ENCODE measurements around the gene HMOX1.

HMOX1 gene

GRCh38 chr22:35406443-35406842 lies 25.5 kb downstream of the HMOX1 start:
- DNase-seq (ENCODE audit: low spot score), result no peak

GRCh38 chr22:35407362-35407761 lies 26.5 kb downstream of the HMOX1 start:
- no peak for DNase-seq (ENCODE audit: low spot score)

GRCh38 chr22:35409783-35410662 lies 29.1 kb downstream of the HMOX1 start:
- DNase-seq (ENCODE audit: low spot score), result no peak

GRCh38 chr22:35410663-35411034 lies 29.8 kb downstream of the HMOX1 start:
- DNase-seq (ENCODE audit: low spot score), result no peak

- DNase-seq (ENCODE audit: low spot score), result no peak
These were observed 30.2 kb downstream of the HMOX1 start for GRCh38 chr22:35411102-35411501.

- no peak for DNase-seq (ENCODE audit: low spot score)
These were observed 32.7 kb downstream of the HMOX1 start for GRCh38 chr22:35413624-35414023.

GRCh38 chr22:35417606-35418005 lies 36.7 kb downstream of the HMOX1 start:
- no peak for DNase-seq (ENCODE audit: low spot score)

GRCh38 chr22:35418088-35418487 lies 37.2 kb downstream of the HMOX1 start:
- DNase-seq (ENCODE audit: low spot score), result no peak

- DNase-seq (ENCODE audit: low spot score), result no peak
These were observed 37.8 kb downstream of the HMOX1 start for GRCh38 chr22:35418731-35419130.

- no peak for DNase-seq (ENCODE audit: low spot score)
These were observed 38.9 kb downstream of the HMOX1 start for GRCh38 chr22:35419756-35420155.

GRCh38 chr22:35421121-35421520 lies 40.2 kb downstream of the HMOX1 start:
- DNase-seq (ENCODE audit: low spot score), result no peak

- no peak for DNase-seq (ENCODE audit: low spot score)
These were observed 41.2 kb downstream of the HMOX1 start for GRCh38 chr22:35422145-35422544.

GRCh38 chr22:35422936-35423335 lies 42.0 kb downstream of the HMOX1 start:
- DNase-seq (ENCODE audit: low spot score), result no peak

- no peak for DNase-seq (ENCODE audit: low spot score)
These were observed 43.2 kb downstream of the HMOX1 start for GRCh38 chr22:35424081-35424480.

GRCh38 chr22:35424761-35425160 lies 43.9 kb downstream of the HMOX1 start:
- DNase-seq (ENCODE audit: low spot score), result no peak

- DNase-seq (ENCODE audit: low spot score), result no peak
These were observed 44.6 kb downstream of the HMOX1 start for GRCh38 chr22:35425546-35425945.

GRCh38 chr22:35425971-35426800 lies 45.3 kb downstream of the HMOX1 start:
- DNase-seq (ENCODE audit: low spot score), result no peak

GRCh38 chr22:35426801-35427140 lies 45.9 kb downstream of the HMOX1 start:
- DNase-seq (ENCODE audit: low spot score), result no peak

GRCh38 chr22:35430897-35431322 lies 50.0 kb downstream of the HMOX1 start:
- DNase-seq (ENCODE audit: low spot score), result peak; percentile 84

- no peak for DNase-seq (ENCODE audit: low spot score)
These were observed 50.8 kb downstream of the HMOX1 start for GRCh38 chr22:35431483-35432227.

GRCh38 chr22:35432228-35432905 lies 51.5 kb downstream of the HMOX1 start:
- DNase-seq (ENCODE audit: low spot score), result no peak
